Epithelial cell of esophagus (primary cell): Measurements from ENCODE around the gene COL2A1.

Experiments used
- DNase-seq: peaks from one replicate; pipeline ENCODE4 v3.0.0; 2010; ENCODE audit warnings: low read depth
- H3K4me3 ChIP-seq: 2 replicates; pipeline ENCODE4 v1.5.1; 2011; ENCODE audit warnings: mild to moderate bottlenecking, low read length, control low read depth
- CTCF ChIP-seq: IDR thresholded peaks from 2 replicates; pipeline ENCODE4 v1.5.1; 2011; ENCODE audit warnings: low read depth, mild to moderate bottlenecking, low read length, control low read depth, inconsistent platforms; ENCODE audit not compliant: insufficient read depth; ENCODE audit errors: missing control alignments

COL2A1 gene

GRCh38 chr12:48045061-48045846 lies 41.0 kb upstream of the COL2A1 start:
- no peak overlapping the region for H3K4me3 ChIP-seq
- no peak for DNase-seq
- TF ChIP-seq CTCF: no peak

- DNase-seq: no peak
- H3K4me3 ChIP-seq: no peak overlapping the region
- no peak for TF ChIP-seq CTCF
Observed at GRCh38 chr12:48044396-48044795, 40.1 kb upstream of the COL2A1 start.

GRCh38 chr12:48043771-48044170 lies 39.5 kb upstream of the COL2A1 start:
- H3K4me3 ChIP-seq: no peak overlapping the region
- no peak for TF ChIP-seq CTCF
- no peak for DNase-seq

- no peak for DNase-seq
Observed at GRCh38 chr12:48041591-48042423, 37.5 kb upstream of the COL2A1 start.

GRCh38 chr12:48040354-48040753 lies 36.1 kb upstream of the COL2A1 start:
- no peak for DNase-seq
- no peak overlapping the region for H3K4me3 ChIP-seq
- TF ChIP-seq CTCF: no peak

More at GRCh38 chr12:48041591-48042423, 37.5 kb upstream of the COL2A1 start:
- no peak for TF ChIP-seq CTCF
- H3K4me3 ChIP-seq: no peak overlapping the region

GRCh38 chr12:48039151-48039550 lies 34.9 kb upstream of the COL2A1 start:
- DNase-seq: no peak
- no peak for TF ChIP-seq CTCF
- H3K4me3 ChIP-seq: no peak overlapping the region

- DNase-seq: no peak
- no peak for TF ChIP-seq CTCF
- H3K4me3 ChIP-seq: no peak overlapping the region
Observed at GRCh38 chr12:48038085-48038484, 33.8 kb upstream of the COL2A1 start.
